Liver (tissue), 9 donors: ENCODE data around the gene SLC12A8. TPM values are rescaled to one million over a fixed set of nuclear protein-coding genes. Genes with fewer than 3 reads are reported as not detected.

ENCODE experiments used
- DNase-seq: peaks from one replicate; pipeline ENCODE4 v3.0.0-alpha.2; 2017; ENCODE audit warnings: low spot score
- H3K27ac ChIP-seq, 2 donors: one replicate each; pipeline ENCODE4 v1.7.0; 2013; ENCODE audit warnings: inconsistent platforms in 2 of 2, low read length in 2 of 2, control low read depth in 1 of 2, low read depth in 1 of 2, mild to moderate bottlenecking in 1 of 2
- H3K27me3 ChIP-seq, 4 donors: one replicate each; pipeline versions ENCODE4 v1.6.1 to v1.7.0; 2013; ENCODE audit warnings: low read length in 3 of 4, inconsistent platforms in 1 of 4, mild to moderate bottlenecking in 1 of 4, moderate library complexity in 1 of 4; ENCODE audit not compliant: control insufficient read depth in 4 of 4, insufficient read depth in 4 of 4
- H3K36me3 ChIP-seq, 4 donors: one replicate each; pipeline versions ENCODE4 v1.6.1 to v1.7.0; 2013; ENCODE audit warnings: low read length in 3 of 4, mild to moderate bottlenecking in 3 of 4, low read depth in 1 of 4, moderate library complexity in 1 of 4; ENCODE audit not compliant: control insufficient read depth in 4 of 4, insufficient read depth in 3 of 4
- H3K4me1 ChIP-seq, 4 donors: one replicate each; pipeline versions ENCODE4 v1.6.1 to v1.7.0; 2013; ENCODE audit warnings: low read length in 3 of 4, mild to moderate bottlenecking in 3 of 4, moderate library complexity in 1 of 4; ENCODE audit not compliant: control insufficient read depth in 4 of 4, insufficient read depth in 4 of 4
- H3K4me3 ChIP-seq, 3 donors: one replicate each; pipeline versions ENCODE4 v1.6.1 to v1.7.0; 2013; ENCODE audit warnings: low read length in 3 of 3, control low read depth in 1 of 3, low read depth in 1 of 3, mild to moderate bottlenecking in 1 of 3
- H3K9ac ChIP-seq, 2 donors: one replicate each; pipeline ENCODE4 v1.7.0; 2013; ENCODE audit warnings: low read length in 2 of 2, mild to moderate bottlenecking in 2 of 2, moderate library complexity in 2 of 2, control low read depth in 1 of 2, low read depth in 1 of 2
- H3K9me3 ChIP-seq, 4 donors: one replicate each; pipeline versions ENCODE4 v1.6.1 to v1.7.0; 2013; ENCODE audit warnings: low read length in 3 of 4; ENCODE audit not compliant: control insufficient read depth in 4 of 4
- EGR1 ChIP-seq, 2 donors: IDR thresholded peaks; 2 replicates each; pipeline ENCODE4 v1.6.1; 2016 to 2018; ENCODE audit warnings: antibody characterized with exemption in 2 of 2, low read depth in 2 of 2
- FOXA1 ChIP-seq: IDR thresholded peaks from 2 replicates; pipeline ENCODE4 v1.6.1; 2016; ENCODE audit warnings: antibody characterized with exemption
- FOXA2 ChIP-seq: IDR thresholded peaks from 2 replicates; pipeline ENCODE4 v1.6.1; 2016; ENCODE audit warnings: antibody characterized with exemption
- GABPA ChIP-seq, 2 donors: IDR thresholded peaks in 1 of 2; conservative IDR thresholded peaks in 1 of 2; 2 replicates each; pipeline ENCODE4 v1.6.1; 2016; ENCODE audit warnings: antibody characterized with exemption in 2 of 2, mild to moderate bottlenecking in 1 of 2, moderate library complexity in 1 of 2
- HNF4A ChIP-seq, 2 donors: conservative IDR thresholded peaks; 2 replicates each; pipeline ENCODE4 v1.6.1; 2016; ENCODE audit warnings: antibody characterized with exemption in 2 of 2, mild to moderate bottlenecking in 2 of 2
- HNF4G ChIP-seq: IDR thresholded peaks from 2 replicates; pipeline ENCODE4 v1.6.1; 2016; ENCODE audit warnings: antibody characterized with exemption
- JUND ChIP-seq, 2 donors: IDR thresholded peaks; 2 replicates each; pipeline ENCODE4 v1.6.1; 2016; ENCODE audit warnings: antibody characterized with exemption in 2 of 2
- MAX ChIP-seq: IDR thresholded peaks from 2 replicates; pipeline ENCODE4 v1.6.1; 2016; ENCODE audit warnings: antibody characterized with exemption
- NR2F2 ChIP-seq: IDR thresholded peaks from 2 replicates; pipeline ENCODE4 v1.6.1; 2016; ENCODE audit warnings: antibody characterized with exemption
- RAD21 ChIP-seq, 2 donors: IDR thresholded peaks; 2 replicates each; pipeline ENCODE4 v1.6.1; 2016; ENCODE audit warnings: antibody characterized with exemption in 2 of 2, mild to moderate bottlenecking in 2 of 2
- RXRA ChIP-seq, 2 donors: IDR thresholded peaks; 2 replicates each; pipeline ENCODE4 v1.6.1; 2017 to 2018; ENCODE audit warnings: antibody characterized with exemption in 2 of 2, mild to moderate bottlenecking in 1 of 2
- SP1 ChIP-seq: IDR thresholded peaks from 2 replicates; pipeline ENCODE4 v1.6.1; 2018; ENCODE audit warnings: antibody characterized with exemption, mild to moderate bottlenecking
- TAF1 ChIP-seq: conservative IDR thresholded peaks from 2 replicates; pipeline ENCODE4 v1.6.1; 2016; ENCODE audit warnings: antibody characterized with exemption, mild to moderate bottlenecking
- YY1 ChIP-seq: IDR thresholded peaks from 2 replicates; pipeline ENCODE4 v1.6.1; 2016; ENCODE audit warnings: antibody characterized with exemption, mild to moderate bottlenecking
- ZBTB33 ChIP-seq: IDR thresholded peaks from 2 replicates; pipeline ENCODE4 v1.6.1; 2016; ENCODE audit warnings: antibody characterized with exemption
- WGBS: extraction: QIAGEN DNeasy Blood & Tissue Kit; methylation state at CpG from one replicate; pipeline ENCODE4 v1.1.7; 2013; 5-methylcytosine and 5-hydroxymethylcytosine counted together
- polyA plus RNA-seq, 2 donors: library from polyadenylated mRNA; stranded (reverse) in 1 of 2; unstranded in 1 of 2; fragments of 200-250 nt in 1 of 2; fragments of >200 nt in 1 of 2; fragmentation: Nextera tagmentation in 1 of 2; extraction: Ambion mirVana in 1 of 2; gene quantifications; one replicate each; pipeline versions ENCODE4 v1.2.1 to v1.2.3, GENCODE V29; 2013 to 2015
- total RNA-seq, 2 donors: library from RNA; depleted of rRNA; stranded (reverse); fragments of >200 nt; gene quantifications; one replicate each; pipeline ENCODE4 v1.2.3, GENCODE V29; 2014
- TF ChIP-seq, protein P1 (sequence below): IDR thresholded peaks from 2 replicates; pipeline ENCODE4 v1.6.1; 2016; ENCODE audit warnings: antibody characterized with exemption, mild to moderate bottlenecking
- TF ChIP-seq, protein P2 (sequence below): IDR thresholded peaks from 2 replicates; pipeline ENCODE4 v1.6.1; 2016; ENCODE audit warnings: antibody characterized with exemption
- TF ChIP-seq, protein P3 (sequence below): fragments of 150-350 bp; IDR thresholded peaks from 2 replicates; pipeline ENCODE4 v1.5.1; 2017; ENCODE audit warnings: improper control_type of control experiment, low read depth, low read length; ENCODE audit not compliant: missing input control
- donor health status: healthy.
- donor health status: healthy.
- donor health status: healthy.
- donor health status: healthy.
- donor health status: healthy.

SLC12A8 gene
- total and polyA plus RNA-seq, 4 donors, result 2.7 to 20.3 (median 5.5) TPM

DNA sequence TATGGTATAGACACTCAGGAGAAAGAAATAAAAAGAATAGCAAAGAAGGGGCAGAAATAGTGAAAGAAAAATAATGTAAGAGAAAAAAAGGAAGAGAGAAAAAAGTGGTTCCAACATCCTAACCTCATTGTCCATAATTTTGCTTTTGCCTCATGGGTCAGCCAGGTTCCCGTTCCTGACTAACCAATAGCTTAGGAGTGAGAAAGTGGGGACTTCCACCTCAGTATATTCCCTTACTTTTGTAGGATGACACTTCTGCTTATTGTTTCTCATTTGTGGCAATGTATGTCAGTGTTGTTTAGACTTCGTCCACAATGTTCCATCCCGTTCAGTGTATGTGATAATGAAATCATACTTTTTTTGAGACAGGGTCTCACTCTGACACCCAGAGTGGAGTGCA lies 9.3 kb upstream of the SLC12A8 start:
- no peaks in the 10 kb centered on the region for H3K9me3 ChIP-seq
- H3K36me3 ChIP-seq, result no peaks in the 10 kb centered on the region
- no peak overlapping the region for H3K27ac ChIP-seq
- no peaks in the 10 kb centered on the region for H3K27me3 ChIP-seq
- 77% methylated on average over 3 of the region's 3 CpGs for WGBS
- DNase-seq, result no peak
- H3K4me3 ChIP-seq, result no peak overlapping the region
- H3K9ac ChIP-seq, result no peak overlapping the region
- TF ChIP-seq HNF4A (conservative IDR thresholded peaks at IDR 0.05), result no peak
- TF ChIP-seq YY1, result no peak
- TF ChIP-seq FOXA1, result no peak
- TF ChIP-seq FOXA2, result no peak
- no peak for TF ChIP-seq RXRA (IDR thresholded peaks at IDR 0.05)
- TF ChIP-seq, protein P1, sequence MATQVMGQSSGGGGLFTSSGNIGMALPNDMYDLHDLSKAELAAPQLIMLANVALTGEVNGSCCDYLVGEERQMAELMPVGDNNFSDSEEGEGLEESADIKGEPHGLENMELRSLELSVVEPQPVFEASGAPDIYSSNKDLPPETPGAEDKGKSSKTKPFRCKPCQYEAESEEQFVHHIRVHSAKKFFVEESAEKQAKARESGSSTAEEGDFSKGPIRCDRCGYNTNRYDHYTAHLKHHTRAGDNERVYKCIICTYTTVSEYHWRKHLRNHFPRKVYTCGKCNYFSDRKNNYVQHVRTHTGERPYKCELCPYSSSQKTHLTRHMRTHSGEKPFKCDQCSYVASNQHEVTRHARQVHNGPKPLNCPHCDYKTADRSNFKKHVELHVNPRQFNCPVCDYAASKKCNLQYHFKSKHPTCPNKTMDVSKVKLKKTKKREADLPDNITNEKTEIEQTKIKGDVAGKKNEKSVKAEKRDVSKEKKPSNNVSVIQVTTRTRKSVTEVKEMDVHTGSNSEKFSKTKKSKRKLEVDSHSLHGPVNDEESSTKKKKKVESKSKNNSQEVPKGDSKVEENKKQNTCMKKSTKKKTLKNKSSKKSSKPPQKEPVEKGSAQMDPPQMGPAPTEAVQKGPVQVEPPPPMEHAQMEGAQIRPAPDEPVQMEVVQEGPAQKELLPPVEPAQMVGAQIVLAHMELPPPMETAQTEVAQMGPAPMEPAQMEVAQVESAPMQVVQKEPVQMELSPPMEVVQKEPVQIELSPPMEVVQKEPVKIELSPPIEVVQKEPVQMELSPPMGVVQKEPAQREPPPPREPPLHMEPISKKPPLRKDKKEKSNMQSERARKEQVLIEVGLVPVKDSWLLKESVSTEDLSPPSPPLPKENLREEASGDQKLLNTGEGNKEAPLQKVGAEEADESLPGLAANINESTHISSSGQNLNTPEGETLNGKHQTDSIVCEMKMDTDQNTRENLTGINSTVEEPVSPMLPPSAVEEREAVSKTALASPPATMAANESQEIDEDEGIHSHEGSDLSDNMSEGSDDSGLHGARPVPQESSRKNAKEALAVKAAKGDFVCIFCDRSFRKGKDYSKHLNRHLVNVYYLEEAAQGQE, result no peak
- no peak for TF ChIP-seq SP1
- no peak for TF ChIP-seq ZBTB33
- TF ChIP-seq TAF1, result no peak
- no peak for TF ChIP-seq JUND (IDR thresholded peaks at IDR 0.05)
- no peak for TF ChIP-seq NR2F2
- TF ChIP-seq, protein P2, sequence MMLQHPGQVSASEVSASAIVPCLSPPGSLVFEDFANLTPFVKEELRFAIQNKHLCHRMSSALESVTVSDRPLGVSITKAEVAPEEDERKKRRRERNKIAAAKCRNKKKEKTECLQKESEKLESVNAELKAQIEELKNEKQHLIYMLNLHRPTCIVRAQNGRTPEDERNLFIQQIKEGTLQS, result no peak
- TF ChIP-seq, protein P3, sequence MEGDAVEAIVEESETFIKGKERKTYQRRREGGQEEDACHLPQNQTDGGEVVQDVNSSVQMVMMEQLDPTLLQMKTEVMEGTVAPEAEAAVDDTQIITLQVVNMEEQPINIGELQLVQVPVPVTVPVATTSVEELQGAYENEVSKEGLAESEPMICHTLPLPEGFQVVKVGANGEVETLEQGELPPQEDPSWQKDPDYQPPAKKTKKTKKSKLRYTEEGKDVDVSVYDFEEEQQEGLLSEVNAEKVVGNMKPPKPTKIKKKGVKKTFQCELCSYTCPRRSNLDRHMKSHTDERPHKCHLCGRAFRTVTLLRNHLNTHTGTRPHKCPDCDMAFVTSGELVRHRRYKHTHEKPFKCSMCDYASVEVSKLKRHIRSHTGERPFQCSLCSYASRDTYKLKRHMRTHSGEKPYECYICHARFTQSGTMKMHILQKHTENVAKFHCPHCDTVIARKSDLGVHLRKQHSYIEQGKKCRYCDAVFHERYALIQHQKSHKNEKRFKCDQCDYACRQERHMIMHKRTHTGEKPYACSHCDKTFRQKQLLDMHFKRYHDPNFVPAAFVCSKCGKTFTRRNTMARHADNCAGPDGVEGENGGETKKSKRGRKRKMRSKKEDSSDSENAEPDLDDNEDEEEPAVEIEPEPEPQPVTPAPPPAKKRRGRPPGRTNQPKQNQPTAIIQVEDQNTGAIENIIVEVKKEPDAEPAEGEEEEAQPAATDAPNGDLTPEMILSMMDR, result no peak
- TF ChIP-seq MAX, result no peak
- no peak for TF ChIP-seq HNF4G
- no peak for TF ChIP-seq EGR1 (IDR thresholded peaks at IDR 0.05; ENCODE audit: low read depth in 2 of 2)
- TF ChIP-seq GABPA (IDR thresholded peaks at IDR 0.05 in 1 of 2, conservative IDR thresholded peaks at IDR 0.05 in 1 of 2), result no peak
- no peak for TF ChIP-seq RAD21 (IDR thresholded peaks at IDR 0.05)
- H3K4me1 ChIP-seq, result no peaks in the 10 kb centered on the region
